CD4-positive, alpha-beta T cell treated with Interleukin-12 subunit alpha and Interleukin-12 subunit beta, for 1 hour (primary cell): ENCODE data around the gene PRRT1B.

Experiments used
- DNase-seq: peaks from one replicate; pipeline ENCODE4 v3.0.0-alpha.2; 2020

Gene PRRT1B

DNA sequence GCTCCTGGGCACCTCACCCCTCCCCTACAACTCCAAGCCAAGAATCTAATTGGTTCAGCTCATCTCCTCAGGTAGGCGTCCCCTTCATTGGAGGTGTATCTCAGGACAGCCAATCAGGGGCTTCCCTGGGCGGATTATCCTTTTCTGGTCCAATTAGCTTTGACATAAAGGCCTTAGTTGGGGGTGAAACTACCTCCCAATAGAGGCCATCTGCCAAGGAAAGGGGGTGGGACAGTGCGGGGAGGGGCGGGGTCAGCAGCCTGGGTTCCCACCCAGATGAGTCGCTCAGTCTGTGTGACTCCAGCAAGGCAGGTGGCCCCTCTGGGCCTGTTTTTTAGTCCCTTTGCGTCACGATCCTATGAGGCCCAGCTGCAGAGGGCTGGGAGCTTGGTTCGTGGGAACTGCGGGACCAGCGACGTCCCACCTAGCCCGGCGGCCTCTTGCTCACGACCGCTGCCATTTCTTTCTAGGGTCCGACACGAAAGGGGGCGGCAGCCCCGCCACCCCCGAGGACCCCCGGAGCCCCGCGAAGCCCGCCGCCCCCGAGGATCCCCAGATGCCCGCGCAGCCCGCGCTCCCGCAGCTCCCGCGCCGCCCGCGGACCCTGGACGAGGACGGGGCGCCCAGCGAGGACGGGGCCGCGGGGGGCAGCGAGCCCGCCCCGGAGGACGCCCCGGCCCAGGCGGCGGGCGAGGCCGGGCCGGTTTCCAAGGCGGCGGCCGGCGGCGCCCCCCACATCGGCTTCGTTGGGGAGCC, 8.9 kb downstream of the PRRT1B start:
- no peak for DNase-seq

- DNase-seq = no peak
These were observed 9.6 kb downstream of the PRRT1B start for GRCh38 chr9:131554843-131555351.

- no peak for DNase-seq
These were observed 10.7 kb downstream of the PRRT1B start for GRCh38 chr9:131555841-131556673.

GRCh38 chr9:131557855-131558548, 12.7 kb downstream of the PRRT1B start:
- DNase-seq = no peak

- DNase-seq = no peak
These were observed 14.2 kb downstream of the PRRT1B start for GRCh38 chr9:131559421-131560000.

DNA sequence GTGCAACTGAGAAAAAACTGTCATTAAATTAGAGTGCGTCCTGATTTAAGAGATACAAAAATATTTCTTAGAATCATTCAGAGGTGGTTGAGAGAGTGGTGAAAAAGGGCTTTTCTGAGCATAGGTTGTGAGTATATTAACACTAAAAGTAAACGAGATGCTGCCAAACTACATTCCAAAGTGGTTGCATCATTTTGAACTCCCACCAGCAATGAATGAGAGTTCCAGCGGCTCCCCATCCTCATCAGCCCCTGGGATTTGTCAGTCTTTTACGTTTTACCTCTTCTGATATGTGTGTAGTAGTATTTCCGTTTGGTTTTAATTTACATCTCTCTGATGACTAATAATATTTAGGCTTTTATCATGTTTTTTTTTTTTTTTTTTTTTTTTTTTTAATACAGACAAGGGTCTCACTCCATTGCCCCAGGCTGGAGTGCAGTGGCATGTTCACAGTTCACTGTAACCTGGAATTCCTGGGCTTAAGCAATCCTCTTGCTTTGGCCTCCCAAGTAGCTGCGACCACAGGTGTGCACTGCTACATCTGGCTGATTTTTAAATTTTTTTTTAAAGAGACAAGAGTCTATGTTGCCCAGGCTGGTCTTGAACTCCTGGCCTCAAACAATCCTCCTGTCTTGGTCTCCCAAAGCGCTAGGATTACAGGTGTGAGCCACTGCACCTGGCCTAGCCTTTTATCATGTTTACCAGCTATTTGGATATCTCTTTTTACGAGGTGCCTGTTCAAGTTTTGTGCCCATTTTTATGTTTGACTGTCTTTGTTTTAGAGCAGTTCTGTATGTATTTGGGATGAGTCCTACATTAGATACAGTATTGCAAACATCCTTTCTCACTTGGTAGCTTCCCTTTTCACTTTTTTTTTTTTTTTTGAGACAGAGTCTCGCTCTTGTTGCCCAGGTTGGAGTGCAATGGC, 17.0 kb downstream of the PRRT1B start:
- no peak for DNase-seq

DNA sequence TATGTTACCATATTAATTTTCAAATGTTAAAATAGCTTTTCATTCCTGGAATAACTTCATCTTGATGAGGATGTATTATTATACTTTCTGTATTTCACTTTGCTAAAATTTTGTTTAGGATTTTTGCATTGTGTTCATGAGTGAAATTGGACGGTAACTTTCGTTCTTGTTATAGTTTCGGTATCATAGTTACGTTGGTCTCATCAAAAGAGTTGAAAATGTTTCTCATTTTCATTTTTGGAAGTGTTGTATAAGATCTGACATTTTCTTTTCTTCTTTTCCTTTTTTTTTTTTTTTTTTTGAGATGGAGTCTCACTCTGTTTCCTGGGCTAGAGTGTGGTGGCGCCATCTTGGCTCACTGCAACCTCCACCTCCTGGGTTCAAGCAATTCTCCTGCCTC, 20.0 kb downstream of the PRRT1B start:
- no peak for DNase-seq

- DNase-seq = no peak
These were observed 20.8 kb downstream of the PRRT1B start for GRCh38 chr9:131566158-131566557.

GRCh38 chr9:131567910-131568309, 22.6 kb downstream of the PRRT1B start:
- DNase-seq = no peak

GRCh38 chr9:131574730-131575640, 29.7 kb downstream of the PRRT1B start:
- DNase-seq = no peak

- no peak for DNase-seq
These were observed 30.9 kb downstream of the PRRT1B start for GRCh38 chr9:131575946-131576853.

- no peak for DNase-seq
These were observed 32.0 kb downstream of the PRRT1B start for GRCh38 chr9:131577005-131578000.

DNA sequence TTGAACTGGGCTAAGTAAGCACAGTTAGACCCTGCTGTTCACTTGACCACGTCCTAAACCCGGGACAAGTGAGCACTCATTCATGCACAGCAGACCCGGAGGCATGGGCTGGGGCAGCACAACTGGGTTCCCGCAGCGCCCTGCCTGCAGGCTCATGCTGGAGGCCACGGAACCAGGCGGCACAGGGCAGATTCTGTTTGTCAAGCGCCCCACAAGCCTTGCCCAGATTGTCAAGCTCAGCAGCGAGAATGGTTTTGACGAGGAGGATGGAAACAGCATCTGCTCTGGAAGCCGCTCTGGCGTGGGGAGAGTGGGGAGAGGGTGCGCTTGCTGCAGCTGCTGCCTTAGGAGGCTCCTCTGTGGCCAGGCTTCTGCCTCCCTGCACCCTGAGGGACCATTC, 32.7 kb downstream of the PRRT1B start:
- no peak for DNase-seq

- peak; percentile 59 for DNase-seq
These were observed 33.6 kb downstream of the PRRT1B start for GRCh38 chr9:131578731-131579504.

DNA sequence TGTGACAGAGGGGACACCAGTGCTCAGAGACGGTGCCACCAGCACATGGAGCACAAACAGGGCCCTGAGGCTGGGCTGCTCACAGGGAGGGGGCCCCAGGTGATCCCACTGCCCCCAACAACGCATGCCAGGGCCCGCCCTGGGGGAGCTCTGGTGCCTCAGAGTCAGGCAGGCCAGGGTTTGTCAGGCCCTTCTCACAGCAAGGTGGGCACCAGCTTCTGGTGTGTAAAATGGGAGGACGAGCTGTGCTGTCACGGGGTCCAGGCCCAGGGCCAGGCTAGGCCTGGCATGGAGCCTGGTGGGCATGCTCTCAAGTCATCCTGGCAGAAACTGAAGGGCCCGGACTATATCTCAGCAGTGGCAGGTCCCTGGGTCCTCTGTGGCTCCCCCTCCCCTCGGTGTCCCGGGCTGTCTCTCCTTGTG, 34.5 kb downstream of the PRRT1B start:
- no peak for DNase-seq

GRCh38 chr9:131580358-131580757, 35.0 kb downstream of the PRRT1B start:
- no peak for DNase-seq

GRCh38 chr9:131582056-131582455, 36.7 kb downstream of the PRRT1B start:
- no peak for DNase-seq
